ELF-1 (cell line): ENCODE measurements around the gene ZNF25.
"Not testable (repeated sequence)": the region's sequence is repeated elsewhere in the genome, so short reads cannot be mapped to it uniquely, and the experiment has no call there.

Experiments used
- DNase-seq: peaks from one replicate; pipeline ENCODE4 v3.0.0-alpha.2; 2016; ENCODE audit warnings: low read depth, low spot score

ZNF25 gene

DNA sequence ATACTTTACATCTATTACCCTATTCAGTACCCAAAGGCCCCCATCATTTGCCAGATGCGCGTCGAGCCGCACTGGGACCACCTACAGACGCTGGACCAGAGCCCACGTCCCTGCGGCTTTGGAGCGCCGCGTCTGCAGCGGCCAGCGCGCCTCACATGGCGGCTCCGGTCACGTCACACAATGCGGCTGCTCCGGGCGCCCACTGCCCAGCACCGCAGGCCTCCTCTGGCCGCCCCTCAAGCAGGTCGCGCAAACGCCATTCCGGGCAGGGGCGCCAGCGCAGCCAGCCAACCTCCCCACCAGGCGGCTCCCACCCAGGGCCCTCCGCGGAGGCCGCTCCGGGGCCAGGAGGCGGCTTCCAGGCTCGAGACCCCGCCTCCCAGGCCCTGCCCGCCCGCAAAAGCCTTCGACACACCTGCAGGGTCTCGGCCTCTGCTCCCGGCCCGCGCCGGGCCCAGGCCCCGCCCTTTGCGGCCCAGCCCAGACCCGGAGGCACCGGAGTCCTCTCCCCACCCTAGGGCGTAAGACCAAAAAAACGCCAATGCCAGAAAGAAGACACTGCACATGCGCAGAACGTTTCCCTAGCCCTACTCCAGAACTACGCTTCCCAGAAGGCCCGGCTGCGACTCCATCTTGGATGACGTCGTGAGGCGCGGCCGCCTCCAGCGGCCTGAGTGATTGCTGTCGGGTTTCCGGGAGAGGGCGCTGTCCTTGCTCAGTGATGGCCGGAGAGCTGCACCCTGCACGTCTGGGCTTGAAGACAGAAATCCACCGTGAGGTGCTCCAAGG lies at the start of gene ZNF25:
ZNF25 (minus strand) TSS at position 557 of the 789 bp plus-strand sequence. CDS start 4,925 bp downstream, outside the sequence.
- DNase-seq, result peak; percentile 100

DNA sequence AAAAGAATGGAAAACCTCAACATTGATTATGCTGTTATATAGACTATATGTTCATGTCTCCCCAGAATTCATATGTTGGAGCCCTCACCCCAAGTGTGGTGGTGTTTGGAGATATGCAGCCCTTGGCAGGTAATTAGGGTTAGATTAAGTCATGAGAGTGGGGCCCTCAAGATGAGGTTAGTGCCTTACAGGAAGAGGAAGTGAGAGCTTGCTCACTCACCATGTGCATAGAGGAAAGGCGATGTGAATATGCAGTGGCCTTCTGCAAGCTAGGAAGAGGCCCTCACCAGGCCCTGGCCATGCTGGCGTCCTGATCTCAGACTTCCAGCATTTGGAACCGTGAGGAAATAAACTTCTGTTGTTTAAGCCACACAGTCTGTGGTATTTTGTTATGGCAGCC lies 48.8 kb upstream of the ZNF25 start:
- no peak for DNase-seq

DNA sequence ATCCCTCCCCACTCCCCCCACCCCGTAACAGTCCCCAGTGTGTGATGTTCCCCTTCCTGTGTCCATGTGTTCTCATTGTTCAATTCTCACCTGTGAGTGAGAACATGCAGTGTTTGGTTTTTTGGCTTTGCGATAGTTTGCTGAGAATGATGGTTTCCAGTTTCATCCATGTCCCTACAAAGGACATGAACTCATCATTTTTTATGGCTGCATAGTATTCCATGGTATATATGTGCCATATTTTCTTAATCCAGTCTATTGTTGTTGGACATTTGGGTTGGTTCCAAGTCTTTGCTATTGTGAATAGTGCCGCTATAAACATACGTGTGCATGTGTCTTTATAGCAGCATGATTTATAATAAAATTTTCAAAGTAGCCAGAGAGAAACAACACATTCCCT lies 42.7 kb upstream of the ZNF25 start:
- DNase-seq, result not testable (repeated sequence)

DNA sequence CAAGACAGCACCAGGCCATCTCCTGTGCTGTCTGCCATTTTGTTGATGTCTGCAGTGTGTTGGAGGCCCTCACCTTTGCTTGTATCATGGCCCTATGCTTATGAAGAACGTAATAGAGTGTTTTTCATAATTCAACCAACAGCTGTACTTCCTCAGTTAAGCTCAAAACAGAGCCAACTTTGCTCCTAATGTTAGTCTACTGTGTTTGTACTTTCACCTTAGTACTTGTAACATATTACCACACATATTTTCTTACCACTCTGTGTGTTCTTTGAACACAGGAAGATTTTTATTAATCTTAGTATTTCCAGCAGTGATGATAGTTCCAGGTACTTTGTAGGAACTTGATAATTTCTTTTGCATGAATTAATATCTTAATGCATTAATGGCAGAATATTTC lies 39.9 kb upstream of the ZNF25 start:
- DNase-seq, result no peak

DNA sequence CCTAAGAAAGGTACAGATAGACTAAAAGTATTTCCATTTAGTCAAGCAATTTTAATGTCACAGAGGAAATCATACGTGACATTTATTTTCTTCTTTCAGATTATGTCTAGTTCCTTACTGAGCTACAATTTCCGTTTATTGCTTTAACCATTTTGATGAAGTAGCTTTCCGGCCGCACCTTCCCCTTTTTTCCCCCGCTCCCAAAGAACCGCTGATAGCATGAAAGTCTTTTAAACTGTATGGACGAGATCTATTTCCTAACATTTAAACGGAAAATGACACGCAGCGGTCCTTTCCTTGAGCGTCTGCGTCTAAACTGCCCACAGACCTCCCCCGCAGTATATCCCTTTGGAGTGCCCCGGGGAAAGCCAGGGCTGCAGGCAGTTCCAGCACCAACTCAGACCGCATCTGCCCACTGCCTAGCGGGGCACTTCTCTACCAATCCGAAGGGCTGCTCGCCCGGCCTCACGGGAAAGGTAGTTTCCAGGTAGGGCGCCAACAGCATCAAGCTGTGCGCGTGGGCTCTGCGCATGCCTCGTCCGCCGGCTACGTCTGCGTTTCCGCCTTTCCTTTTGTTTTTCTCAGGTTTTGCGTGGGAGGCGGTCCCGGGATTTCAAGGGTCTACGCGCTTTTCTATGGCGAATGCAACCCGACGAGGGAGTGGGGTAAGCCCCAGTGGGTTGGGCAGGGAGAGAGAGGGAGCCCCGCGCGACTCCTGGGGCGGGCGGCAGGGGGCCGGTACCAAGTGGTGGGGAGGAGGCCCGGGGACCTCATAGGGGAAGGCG lies 33.9 kb upstream of the ZNF25 start, which contains the start of gene ZNF33A:
ZNF33A (plus strand) TSS at position 557 of the 785 bp plus-strand sequence. CDS start 1,667 bp downstream, outside the sequence.
- DNase-seq, result peak; percentile 92

DNA sequence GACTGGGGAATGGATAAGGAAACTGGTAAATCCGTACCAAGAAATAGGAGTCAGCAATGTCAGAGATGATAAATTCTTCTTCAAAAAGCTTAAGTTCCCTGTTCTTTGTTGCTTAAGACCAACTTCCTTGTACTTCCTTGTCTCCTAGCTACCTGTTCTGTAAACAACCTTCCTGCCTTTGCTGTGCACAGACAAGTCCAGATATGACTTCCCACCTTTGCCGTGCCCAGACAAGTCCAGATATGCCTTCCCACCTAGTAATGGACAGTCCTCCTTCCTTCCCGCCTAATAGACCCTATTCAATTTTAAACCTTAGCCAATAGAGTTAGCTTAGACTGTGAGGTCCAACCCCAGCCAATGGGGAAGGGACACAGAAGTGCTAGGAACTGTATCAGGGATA lies 31.5 kb upstream of the ZNF25 start:
- DNase-seq, result no peak

DNA sequence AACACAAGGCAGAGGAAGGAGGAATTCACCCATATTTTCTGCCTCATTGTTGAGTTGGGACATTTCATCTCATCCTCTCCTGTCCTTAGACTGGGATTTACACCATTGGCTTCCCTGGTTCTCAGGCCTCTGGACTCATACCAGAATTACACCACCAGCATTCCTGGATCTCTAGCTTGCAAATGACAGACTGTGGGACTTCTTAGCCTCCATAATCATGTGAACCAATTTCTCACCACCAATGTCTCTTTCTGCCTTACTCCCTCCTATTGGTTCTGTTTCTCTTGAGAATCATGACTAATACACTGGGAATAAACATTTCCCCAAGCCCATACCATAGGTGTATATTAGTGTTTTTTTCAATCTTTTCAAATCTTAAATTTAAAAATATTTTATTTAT lies 31.1 kb upstream of the ZNF25 start:
- DNase-seq, result no peak

DNA sequence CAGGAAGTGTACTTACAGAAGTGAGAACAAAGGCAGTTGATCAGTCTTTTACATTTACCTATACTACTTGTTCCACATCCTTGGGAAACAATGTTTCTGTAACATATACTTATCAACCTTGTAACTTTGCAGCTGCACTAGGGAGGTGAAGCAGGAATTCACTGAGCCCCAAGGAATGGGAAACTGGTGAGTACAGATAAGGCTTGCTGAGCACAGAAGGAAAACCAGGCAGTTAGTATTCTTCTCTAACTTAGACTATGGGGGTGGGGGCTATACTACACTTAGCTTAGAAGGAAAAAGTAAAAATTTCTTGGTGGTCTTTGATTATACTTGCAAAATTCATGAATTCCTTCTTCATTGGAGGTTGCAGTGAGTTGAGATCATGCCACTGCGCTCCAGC lies 27.1 kb upstream of the ZNF25 start:
- DNase-seq, result no peak

DNA sequence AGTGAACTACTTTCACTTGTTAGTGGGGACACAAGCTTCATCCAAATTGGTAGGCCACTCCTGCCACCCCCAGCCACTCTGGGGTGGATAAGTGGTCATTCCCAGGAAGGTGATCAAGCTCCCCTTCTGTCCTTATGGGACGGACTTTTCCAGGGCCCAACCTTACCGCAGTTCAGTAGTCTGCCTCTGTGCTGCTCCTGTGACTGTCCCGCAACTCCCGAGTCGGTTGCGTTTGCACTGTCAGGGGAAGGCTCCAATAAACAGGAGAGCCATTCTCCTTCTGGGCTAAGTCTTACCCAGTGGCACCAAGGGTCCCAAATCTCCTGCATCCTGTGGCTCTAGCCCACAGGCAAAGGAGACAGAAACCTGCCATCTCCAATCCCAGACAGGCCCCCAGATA lies 26.6 kb upstream of the ZNF25 start:
- DNase-seq, result no peak

DNA sequence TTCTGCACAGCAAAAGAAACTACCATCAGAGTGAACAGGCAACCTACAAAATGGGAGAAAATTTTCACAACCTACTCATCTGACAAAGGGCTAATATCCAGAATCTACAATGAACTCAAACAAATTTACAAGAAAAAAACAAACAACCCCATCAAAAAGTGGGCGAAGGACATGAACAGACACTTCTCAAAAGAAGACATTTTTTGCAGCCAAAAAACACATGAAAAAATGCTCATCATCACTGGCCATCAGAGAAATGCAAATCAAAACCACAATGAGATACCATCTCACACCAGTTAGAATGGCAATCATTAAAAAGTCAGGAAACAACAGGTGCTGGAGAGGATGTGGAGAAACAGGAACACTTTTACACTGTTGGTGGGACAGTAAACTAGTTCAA lies 24.0 kb upstream of the ZNF25 start:
- not testable (repeated sequence) for DNase-seq

DNA sequence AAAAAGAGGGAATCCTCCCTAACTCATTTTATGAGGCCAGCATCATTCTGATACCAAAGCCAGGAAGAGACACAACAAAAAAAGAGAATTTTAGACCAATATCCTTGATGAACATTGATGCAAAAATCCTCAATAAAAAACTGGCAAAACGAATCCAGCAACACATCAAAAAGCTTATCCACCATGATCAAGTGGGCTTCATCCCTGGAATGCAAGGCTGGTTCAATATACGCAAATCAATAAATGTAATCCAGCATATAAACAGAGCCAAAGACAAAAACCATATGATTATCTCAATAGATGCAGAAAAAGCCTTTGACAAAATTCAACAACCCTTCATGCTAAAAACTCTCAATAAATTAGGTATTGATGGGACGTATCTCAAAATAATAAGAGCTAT lies 22.5 kb upstream of the ZNF25 start:
- not testable (repeated sequence) for DNase-seq

DNA sequence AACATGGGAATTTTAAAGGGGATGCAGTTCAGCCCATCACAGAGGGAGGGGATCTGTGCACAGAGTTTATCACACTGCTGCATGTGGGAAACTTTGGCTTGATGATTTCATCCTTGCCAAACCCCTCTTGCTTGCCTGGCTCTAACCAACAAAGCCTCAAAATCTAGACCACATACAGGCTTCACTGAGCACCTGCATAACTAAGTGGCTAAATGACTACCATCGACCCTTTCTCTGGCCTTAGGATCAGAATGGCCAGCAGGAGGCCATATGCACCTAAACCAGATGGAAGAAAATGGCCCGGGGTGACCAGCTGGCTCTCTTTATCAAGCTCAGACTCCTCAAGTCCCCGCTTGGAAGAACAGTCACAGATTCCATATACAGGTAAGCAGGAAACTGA lies 15.6 kb upstream of the ZNF25 start:
- no peak for DNase-seq

DNA sequence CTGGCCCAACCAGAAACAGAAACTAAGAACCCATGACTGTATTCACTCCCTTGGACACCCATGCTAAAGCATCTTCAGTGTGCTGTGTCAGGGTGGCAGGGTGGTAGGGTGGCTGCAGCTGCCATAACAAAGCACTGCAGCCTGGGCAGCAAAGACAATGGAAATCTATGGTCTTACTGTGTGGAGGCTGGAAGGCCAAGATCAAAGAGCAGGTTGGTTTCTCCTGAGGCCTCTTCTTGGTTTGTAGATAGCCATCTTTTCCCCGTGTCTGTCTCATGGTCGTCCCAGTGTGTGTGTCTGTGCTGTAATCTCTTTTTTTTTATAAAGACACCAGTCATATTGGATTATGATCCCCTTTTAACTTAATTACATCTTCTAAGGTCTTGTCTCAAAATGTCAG lies 15.2 kb upstream of the ZNF25 start:
- no peak for DNase-seq

DNA sequence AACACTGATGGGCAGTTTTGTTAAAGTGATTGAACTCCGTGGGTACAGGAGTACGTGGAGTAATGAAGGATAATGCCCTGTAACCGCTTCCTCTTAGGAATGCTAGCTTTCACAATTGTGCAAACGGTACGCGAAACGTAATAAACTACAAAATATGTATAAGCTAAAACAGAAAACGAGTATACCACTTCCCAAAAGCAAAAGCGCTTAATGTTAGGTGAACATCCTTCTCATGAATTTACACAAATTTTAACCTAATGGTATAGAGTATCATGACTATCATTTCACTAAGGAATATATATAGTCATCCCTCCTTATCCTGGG lies 395 bp upstream of the ZNF25 start:
- DNase-seq, result no peak

DNA sequence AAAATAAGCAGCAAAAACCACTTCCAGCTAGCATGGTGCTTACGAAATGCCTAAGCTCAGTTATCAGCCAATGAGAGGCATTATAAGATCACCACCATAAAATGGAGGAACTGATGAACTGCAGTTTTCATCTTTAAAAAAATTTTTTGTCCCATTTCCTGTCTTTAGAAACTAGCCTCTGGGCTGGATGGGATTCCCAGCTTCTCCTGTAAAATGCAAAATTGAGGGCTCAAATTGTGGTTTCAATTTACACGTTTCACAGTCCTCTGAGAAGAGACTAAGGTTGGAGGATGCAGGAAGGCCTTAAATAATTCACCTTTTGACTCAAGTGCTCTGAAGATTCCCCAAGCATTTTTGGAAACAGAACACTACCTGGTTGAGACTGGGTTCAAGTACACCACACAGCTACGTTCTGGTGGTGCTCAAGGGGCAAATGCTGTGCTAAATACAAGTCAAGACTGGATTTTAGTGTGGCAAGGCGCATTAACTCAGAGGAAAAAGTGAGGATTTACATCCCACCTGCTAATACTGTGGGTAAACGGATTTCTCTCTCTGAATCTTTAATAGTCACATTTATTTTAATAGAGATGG lies 951 bp downstream of the ZNF25 start:
- no peak for DNase-seq

DNA sequence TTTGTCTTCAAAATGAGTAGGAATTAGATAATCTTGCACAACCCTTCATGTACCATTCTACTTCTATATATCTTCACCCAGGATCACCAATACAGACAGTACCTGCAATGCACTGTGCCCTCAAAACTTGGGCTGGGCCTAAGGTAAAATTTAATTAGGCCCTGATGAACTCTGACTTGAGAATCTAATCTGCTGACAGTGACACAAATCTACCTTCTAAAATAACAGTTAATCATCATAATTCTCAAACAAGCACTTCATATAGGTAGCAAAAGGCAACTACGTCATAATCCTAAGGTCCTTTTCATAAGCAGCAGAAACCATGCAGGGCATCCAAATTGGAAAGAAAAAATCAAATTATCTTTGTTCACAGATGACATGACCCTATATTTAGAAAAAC lies 4.1 kb downstream of the ZNF25 start:
- DNase-seq, result no peak

DNA sequence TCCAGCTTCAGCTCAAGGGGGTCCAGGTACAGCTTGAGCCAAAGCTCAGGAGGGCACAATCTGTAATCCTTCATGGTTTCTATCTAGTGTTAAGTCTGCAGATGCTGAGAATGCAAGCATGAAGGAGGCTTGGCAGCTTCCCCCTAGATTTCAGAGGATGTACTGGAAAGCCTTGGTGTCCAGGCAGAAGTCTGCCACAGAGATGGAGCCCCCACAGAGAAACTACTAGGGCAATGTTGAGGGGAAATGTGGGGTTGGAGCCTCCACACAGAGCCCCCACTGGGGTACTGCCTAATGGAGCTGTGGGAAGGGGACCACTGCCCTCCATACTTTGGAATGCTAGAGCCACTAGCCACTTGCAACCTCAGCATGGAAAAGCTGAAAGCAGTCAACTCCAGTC lies 11.4 kb downstream of the ZNF25 start:
- no peak for DNase-seq

DNA sequence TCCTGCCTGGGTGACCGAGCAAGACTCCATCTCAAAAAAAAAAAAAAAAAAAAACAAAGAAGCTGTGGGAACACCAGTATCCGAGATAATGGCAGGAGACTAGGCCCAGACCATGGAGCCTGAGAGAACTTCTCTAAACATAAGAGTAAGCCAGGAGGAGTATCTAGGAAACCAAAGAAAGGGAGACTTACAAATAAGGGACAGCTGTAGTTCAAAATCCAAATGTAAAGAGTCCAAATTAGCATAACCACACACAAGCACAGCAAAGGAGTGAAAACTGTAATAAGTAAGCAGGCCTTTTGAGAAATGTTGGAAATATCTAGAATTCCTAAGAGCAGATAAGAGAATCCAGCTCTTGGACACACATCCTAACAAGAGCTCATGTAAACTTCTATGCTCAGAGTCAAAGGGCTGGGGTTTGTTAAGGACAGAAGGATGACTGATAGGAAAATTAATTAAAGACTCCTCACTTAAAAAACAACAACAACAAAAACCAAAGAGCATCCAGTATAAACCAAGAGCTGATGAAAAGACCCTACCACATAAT lies 15.8 kb downstream of the ZNF25 start:
- DNase-seq, result no peak

DNA sequence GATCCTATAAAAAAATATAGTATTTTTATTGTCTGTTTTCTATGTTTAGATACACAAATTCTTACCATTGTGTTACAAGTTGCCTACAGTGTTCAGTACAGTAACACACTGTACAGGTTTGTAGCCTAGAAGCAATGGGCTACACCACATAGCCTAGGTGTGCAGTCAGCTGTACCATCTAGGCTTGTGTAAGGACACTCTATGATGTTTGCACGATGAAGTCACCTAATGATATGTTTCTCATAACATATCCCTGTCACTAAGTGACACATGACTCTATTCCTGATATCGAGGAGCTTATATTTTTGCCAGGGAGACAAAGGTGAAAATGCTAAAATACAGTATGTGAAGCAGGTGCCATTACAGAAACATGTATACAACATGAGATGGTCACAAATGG lies 18.6 kb downstream of the ZNF25 start:
- no peak for DNase-seq

DNA sequence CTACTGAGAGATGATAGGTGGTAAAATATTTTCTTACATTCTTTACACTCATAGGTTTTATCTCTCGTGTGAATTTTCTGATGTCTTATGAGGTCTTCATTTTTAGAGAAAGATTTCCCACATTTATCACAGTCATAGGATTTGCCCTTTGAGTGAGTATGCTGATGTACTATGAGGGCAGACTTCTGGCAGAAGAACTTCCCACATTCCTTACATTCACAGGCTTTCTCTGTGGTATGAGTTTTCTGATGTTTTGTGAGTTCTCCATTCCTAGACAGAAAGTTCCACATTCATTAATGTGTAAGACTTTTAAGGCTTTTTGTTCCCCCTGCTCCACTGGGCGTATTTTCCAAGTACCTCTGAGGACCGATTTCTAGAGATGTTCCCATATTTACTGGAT lies 23.5 kb downstream of the ZNF25 start:
- no peak for DNase-seq

DNA sequence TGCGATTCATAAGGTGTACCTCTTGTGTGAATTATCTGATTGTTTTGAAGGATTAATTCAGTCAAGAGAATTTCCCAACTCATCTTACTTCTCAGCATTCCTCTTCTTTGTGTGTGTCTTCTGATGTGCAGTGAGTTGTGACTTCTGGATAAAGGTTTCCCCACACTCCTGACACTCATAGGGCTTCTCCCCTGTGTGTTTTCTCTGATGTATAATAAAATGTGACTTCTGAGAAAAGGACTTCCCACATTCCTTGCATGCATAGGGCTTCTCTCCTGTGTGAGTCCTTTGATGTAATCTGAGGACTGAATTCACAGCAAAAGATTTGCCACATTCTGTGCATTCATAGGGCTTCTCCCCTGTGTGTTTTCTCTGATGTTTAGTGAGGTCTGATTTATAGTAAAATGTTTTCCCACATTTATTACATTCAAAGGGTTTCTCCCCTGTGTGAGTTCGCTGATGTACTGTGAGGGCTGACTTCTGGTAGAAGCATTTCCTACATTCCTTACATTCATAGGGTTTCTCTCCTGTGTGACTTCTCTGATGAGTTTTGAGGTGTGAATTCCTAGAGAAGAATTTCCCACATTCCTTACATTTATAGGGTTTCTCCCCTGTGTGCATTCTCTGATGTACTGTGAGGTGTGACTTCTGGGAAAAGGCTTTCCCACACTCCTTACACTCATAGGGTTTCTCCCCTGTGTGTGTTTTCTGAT lies 24.2 kb downstream of the ZNF25 start:
- no peak for DNase-seq

DNA sequence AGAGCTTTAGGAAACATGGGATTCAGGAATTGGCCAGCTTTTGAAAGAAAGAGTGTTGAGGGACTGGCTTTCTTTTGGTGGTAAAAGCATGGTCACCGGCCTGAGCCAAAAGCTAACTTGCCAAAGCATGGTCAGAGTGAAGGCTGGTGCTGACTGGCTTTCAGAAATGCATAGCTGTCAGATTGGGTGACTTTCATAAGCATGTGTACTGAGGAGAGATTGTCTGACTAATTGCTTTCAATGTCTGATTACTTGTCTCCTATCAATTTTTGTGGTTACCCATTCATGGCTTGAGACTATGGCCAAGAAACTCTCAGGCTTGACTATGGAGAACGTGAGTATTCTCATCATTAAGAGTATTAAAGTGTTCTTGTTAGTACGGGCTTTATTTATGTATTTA lies 28.2 kb downstream of the ZNF25 start:
- DNase-seq, result no peak
